Neural crest cell (in vitro differentiated cells): Measurements from ENCODE around the gene TRAPPC5. TPM values are rescaled to one million over a fixed set of nuclear protein-coding genes. Genes with fewer than 3 reads are reported as not detected.

Source experiments
- DNase-seq: peaks from one replicate; pipeline ENCODE4 v3.0.0; 2021; ENCODE audit warnings: low read depth, mixed read lengths, low spot score
- H3K27ac Mint-ChIP-seq: one replicate; pipeline ENCODE4 v1.8.0; 2021; ENCODE audit warnings: mild to moderate bottlenecking, mixed read lengths; ENCODE audit not compliant: unreplicated experiment
- H3K27me3 Mint-ChIP-seq: 2 replicates; pipeline ENCODE4 v1.8.0; 2021; ENCODE audit warnings: low read depth, mild to moderate bottlenecking, mixed read lengths
- H3K36me3 Mint-ChIP-seq: 2 replicates; pipeline ENCODE4 v1.8.0; 2021; ENCODE audit warnings: low read depth, mild to moderate bottlenecking, mixed read lengths
- H3K4me1 Mint-ChIP-seq: 2 replicates; pipeline ENCODE4 v1.8.0; 2021; ENCODE audit warnings: mixed read lengths
- H3K4me3 Mint-ChIP-seq: one replicate; pipeline ENCODE4 v1.8.0; 2021; ENCODE audit warnings: mild to moderate bottlenecking, mixed read lengths
- H3K9me3 Mint-ChIP-seq: 2 replicates; pipeline ENCODE4 v1.8.0; 2021; ENCODE audit warnings: mixed read lengths
- CTCF ChIP-seq: fragments of 200-600 bp; sonication (generic); conservative IDR thresholded peaks from 2 replicates; pipeline ENCODE4 v1.5.0; 2021; ENCODE audit warnings: antibody characterized with exemption, mild to moderate bottlenecking
- total RNA-seq: library from RNA; stranded (reverse); gene quantifications from 2 replicates; pipeline ENCODE4 v1.2.1, GENCODE V29; 2021

TRAPPC5 gene
- total RNA-seq, 1 donor from 2014 or later = 83.8 TPM

GRCh38 chr19:7685546-7686445, 5.2 kb downstream of the TRAPPC5 start:
- peak overlapping the region; percentile 12 for H3K27ac Mint-ChIP-seq
- DNase-seq = peak; percentile 37
- H3K9me3 Mint-ChIP-seq = no peaks in the 10 kb centered on the region
- no peaks in the 10 kb centered on the region for H3K27me3 Mint-ChIP-seq
- peaks cover 15% of the 10 kb centered on the region for H3K4me1 Mint-ChIP-seq
- peak overlapping the region; percentile 79 for H3K4me3 Mint-ChIP-seq
- no peak for TF ChIP-seq CTCF
- H3K36me3 Mint-ChIP-seq = no peaks in the 10 kb centered on the region

GRCh38 chr19:7687177-7687576, 6.5 kb downstream of the TRAPPC5 start:
- TF ChIP-seq CTCF = no peak

GRCh38 chr19:7689165-7689564, 8.5 kb downstream of the TRAPPC5 start:
- Mint-ChIP-seq H3K27me3 (no peaks in the 10 kb centered on the region), H3K36me3 (no peaks in the 10 kb centered on the region), H3K9me3 (no peaks in the 10 kb centered on the region), H3K27ac (no peak overlapping the region), H3K4me1 (peaks cover 11% of the 10 kb centered on the region), H3K4me3 (no peak overlapping the region)
- DNase-seq = no peak
- TF ChIP-seq CTCF = no peak

More at GRCh38 chr19:7687177-7687576, 6.5 kb downstream of the TRAPPC5 start:
- H3K4me1 Mint-ChIP-seq = peaks cover 11% of the 10 kb centered on the region
- no peaks in the 10 kb centered on the region for H3K27me3 Mint-ChIP-seq
- no peak overlapping the region for H3K27ac Mint-ChIP-seq
- no peaks in the 10 kb centered on the region for H3K36me3 Mint-ChIP-seq
- no peaks in the 10 kb centered on the region for H3K9me3 Mint-ChIP-seq
- no peak for DNase-seq
- H3K4me3 Mint-ChIP-seq = peak overlapping the region; percentile 12

GRCh38 chr19:7690779-7691258, 10.2 kb downstream of the TRAPPC5 start:
- peaks cover 3% of the 10 kb centered on the region for H3K4me1 Mint-ChIP-seq
- H3K27ac Mint-ChIP-seq = no peak overlapping the region
- no peaks in the 10 kb centered on the region for H3K9me3 Mint-ChIP-seq

GRCh38 chr19:7691497-7691896, 10.9 kb downstream of the TRAPPC5 start:
- DNase-seq = no peak
- no peaks in the 10 kb centered on the region for H3K36me3 Mint-ChIP-seq
- no peaks in the 10 kb centered on the region for H3K4me1 Mint-ChIP-seq
- H3K9me3 Mint-ChIP-seq = no peaks in the 10 kb centered on the region
- no peak for TF ChIP-seq CTCF
- no peak overlapping the region for H3K4me3 Mint-ChIP-seq
- H3K27me3 Mint-ChIP-seq = peaks cover 6% of the 10 kb centered on the region
- H3K27ac Mint-ChIP-seq = no peak overlapping the region

More at GRCh38 chr19:7690779-7691258, 10.2 kb downstream of the TRAPPC5 start:
- TF ChIP-seq CTCF = no peak
- Mint-ChIP-seq H3K27me3 (peaks cover 5% of the 10 kb centered on the region), H3K36me3 (no peaks in the 10 kb centered on the region), H3K4me3 (no peak overlapping the region)
- no peak for DNase-seq
